Transverse colon (tissue), 3 donors: ENCODE results near the gene IGSF22.

Source experiments
- CTCF ChIP-seq, 5 experiments: fragments of 200-600 bp in 3 of 5; fragments of 450-650 bp in 2 of 5; sonication (generic) in 3 of 5; IDR thresholded peaks; 1 replicate in 2 of 5; 2 replicates in 3 of 5; pipeline ENCODE4 v1.5.1; 2016 to 2017; ENCODE audit warnings: antibody characterized with exemption in 5 of 5, inconsistent platforms in 3 of 5, mild to moderate bottlenecking in 2 of 5, moderate library complexity in 1 of 5
- EP300 ChIP-seq: sonication (generic); formaldehyde crosslinking; IDR thresholded peaks from one replicate; pipeline ENCODE4 v1.6.1; 2017; ENCODE audit warnings: antibody characterized with exemption, low read depth
- POLR2A ChIP-seq: fragments of 450-650 bp; IDR thresholded peaks from one replicate; pipeline ENCODE4 v1.6.1; 2016; ENCODE audit warnings: antibody characterized with exemption, mild to moderate bottlenecking, moderate library complexity

GRCh38 chr11:18703001-18703763 lies 22.8 kb downstream of the IGSF22 start:
- no peak for TF ChIP-seq CTCF (IDR thresholded peaks at IDR 0.05)
- TF ChIP-seq EP300: no peak
- no peak for TF ChIP-seq POLR2A
